A204.1 (cell line): Measurements from ENCODE around the gene ARHGAP12.
"Not testable (repeated sequence)": the region's sequence is repeated elsewhere in the genome, so short reads cannot be mapped to it uniquely, and the experiment has no call there.

Source experiments
- FAIRE-seq: peaks from 2 replicates; lab custom pipeline; 2012; peaks lifted over from hg19 to GRCh38; lab: Jason Lieb, UNC

ARHGAP12 gene

GRCh38 chr10:31926160-31926559 is 2.5 kb downstream of the ARHGAP12 start:
- no peak for FAIRE-seq

DNA sequence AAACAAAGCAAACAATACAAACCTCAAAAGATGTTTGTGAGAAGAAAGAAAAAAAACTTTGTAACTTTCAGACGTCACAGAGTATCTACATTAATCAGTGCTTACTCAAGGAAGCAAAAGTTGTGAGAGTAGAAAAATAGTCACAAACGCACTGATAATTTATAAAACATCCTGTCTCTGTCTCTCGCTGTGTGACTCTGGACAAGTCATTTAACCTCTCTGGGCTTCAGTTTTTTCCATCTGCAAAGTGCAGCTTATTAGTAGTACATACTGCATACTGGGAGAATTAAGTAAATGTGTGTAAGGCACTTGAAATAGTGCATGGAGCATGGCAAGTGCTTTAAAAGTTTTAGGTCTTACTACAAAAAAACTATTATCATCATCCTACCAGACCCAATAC is 3.8 kb downstream of the ARHGAP12 start:
- FAIRE-seq = no peak

DNA sequence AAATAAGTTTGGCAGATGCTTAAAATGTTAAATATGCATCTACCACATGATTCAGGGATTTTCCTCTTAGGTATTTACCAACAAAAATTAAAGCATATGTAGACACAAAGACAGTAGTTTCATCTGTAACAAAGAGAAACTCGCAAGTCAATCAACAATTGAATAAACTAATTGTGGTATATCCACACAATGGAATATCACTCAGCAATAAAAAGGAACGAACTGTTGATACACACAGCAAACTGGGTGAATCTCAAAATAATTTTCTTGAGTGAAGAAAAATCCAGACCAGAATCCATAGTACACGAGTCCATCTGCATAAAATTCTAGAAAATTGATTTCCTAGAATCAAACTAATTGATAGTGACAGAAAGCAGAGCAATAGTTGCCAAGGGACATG is 5.2 kb downstream of the ARHGAP12 start:
- no peak for FAIRE-seq

DNA sequence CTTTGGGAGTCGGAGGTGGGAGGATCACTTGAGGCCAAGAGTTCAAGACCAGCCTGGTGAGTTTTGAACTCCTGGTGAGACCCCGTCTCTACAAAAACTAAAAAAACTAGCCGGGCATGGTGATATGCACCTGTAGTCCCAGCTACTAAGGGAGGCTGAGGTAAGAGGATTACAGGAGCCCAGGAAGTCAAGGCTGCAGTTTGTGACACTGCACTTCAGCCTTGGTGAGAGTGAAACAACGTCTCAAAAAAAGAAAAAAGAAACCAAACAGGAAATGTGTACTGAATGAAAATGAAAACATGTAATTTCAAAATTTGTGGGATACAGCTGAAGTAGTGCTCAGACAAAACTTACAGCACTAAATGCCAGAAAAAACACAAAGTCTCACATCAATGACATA is 7.6 kb downstream of the ARHGAP12 start:
- FAIRE-seq = no peak

DNA sequence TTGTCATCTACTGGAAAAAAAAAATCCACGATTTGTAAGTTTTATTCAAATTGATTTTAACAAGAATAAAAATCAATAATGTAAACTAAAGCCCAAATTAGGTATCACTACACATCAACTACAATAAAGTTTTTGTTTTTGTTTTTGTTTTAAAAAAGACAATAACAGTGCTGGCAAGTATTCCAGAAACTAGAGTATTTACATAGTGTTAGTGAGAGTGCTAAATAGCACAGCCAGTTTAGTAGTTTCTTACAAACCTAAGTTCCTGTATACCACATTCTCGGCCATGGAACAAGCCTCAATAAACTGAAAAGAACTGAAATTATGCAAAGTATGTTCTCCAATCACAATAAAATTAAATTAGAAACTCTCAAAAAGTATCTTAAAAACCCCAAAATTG is 8.1 kb downstream of the ARHGAP12 start:
- no peak for FAIRE-seq

GRCh38 chr10:31918671-31919409 is 9.8 kb downstream of the ARHGAP12 start:
- no peak for FAIRE-seq

- no peak for FAIRE-seq
These were observed 14.3 kb downstream of the ARHGAP12 start for GRCh38 chr10:31914370-31914769.

- no peak for FAIRE-seq
These were observed 15.5 kb downstream of the ARHGAP12 start for GRCh38 chr10:31912898-31913850.

DNA sequence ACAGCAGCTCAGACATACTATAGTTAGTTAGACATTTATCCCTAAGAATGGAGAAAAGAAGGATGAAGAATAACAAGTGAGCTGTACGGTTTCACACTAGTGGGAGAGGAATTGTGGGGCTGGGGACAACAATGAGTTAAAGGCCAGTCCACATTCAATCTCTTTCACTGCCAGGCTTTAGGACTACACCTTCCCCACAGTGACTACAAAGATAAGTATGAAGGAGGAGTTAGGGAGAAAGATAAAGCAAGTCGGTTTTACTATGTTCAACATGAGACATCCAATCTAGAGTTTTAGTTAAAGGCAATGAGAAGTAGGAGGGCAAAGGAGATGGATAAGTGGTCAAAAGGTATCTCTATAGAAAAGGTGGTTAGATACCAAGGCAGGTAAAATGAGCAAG is 16.3 kb downstream of the ARHGAP12 start:
- no peak for FAIRE-seq

GRCh38 chr10:31910016-31910415 is 18.6 kb downstream of the ARHGAP12 start:
- FAIRE-seq = no peak

- FAIRE-seq = no peak
These were observed 20.5 kb downstream of the ARHGAP12 start for GRCh38 chr10:31908157-31908556.

GRCh38 chr10:31906039-31906438 is 22.6 kb downstream of the ARHGAP12 start:
- FAIRE-seq = no peak

DNA sequence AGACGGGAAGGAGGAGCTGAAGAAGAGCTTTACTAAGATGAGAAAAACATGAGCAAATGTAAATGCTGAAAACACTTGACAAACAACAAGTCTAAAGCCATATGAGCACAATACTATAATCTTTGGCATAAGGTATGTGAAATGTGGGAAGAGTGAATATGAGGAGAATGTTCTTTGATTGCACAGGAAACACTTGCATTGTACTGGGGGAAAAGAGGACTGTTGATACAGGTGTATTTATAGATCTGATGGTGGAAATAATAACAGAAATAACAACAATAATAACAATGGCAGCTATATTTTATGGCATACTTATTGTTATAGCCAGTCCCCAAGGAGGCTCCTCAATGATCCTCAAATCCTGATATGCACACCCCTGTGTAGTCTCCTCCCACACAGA is 23.0 kb downstream of the ARHGAP12 start:
- FAIRE-seq = no peak

DNA sequence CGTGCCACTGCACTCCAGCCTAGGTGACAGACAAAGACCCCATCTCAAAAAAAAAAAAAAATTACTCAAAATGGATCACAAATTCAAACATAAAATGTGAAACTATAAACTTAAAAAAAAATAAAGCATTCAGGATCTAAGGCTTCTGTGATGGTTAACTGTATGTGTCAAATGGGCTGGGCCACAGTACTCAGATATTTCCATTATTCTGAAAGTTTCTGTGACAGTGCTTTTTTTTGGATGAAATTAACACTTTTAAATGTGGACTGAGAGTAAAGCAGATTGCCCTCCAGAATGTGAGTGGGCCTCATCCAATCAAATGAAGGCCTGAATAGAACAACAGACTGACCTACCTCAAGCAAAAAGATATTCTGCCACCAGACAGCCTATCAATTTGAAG is 26.0 kb downstream of the ARHGAP12 start:
- no peak for FAIRE-seq

GRCh38 chr10:31897506-31897905 is 31.1 kb downstream of the ARHGAP12 start:
- FAIRE-seq = no peak

DNA sequence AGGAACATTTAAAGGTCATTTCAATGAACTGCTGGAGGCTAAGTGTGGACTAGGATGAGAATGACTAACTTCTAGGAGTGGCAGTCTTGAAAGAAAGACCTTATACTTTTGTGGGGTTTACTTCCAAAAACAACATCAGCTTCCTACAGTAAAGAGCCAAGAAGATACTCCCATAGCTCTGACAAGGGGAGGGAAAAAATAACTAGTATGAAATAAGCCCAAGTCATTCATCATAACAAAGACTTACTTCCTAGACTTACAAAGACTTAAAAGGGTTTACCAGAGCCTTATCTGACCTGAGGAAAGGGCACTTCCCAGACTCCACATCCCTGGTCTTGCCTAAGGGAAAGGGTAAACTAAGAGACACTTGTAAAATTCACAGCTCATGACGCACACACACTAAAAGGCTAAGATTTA is 31.7 kb downstream of the ARHGAP12 start:
- peak; percentile 30 for FAIRE-seq

- not testable (repeated sequence) for FAIRE-seq
These were observed 32.9 kb downstream of the ARHGAP12 start for GRCh38 chr10:31895722-31896121.

- FAIRE-seq = no peak
These were observed 40.2 kb downstream of the ARHGAP12 start for GRCh38 chr10:31888442-31888841.

GRCh38 chr10:31887850-31888249 is 40.8 kb downstream of the ARHGAP12 start:
- FAIRE-seq = no peak

DNA sequence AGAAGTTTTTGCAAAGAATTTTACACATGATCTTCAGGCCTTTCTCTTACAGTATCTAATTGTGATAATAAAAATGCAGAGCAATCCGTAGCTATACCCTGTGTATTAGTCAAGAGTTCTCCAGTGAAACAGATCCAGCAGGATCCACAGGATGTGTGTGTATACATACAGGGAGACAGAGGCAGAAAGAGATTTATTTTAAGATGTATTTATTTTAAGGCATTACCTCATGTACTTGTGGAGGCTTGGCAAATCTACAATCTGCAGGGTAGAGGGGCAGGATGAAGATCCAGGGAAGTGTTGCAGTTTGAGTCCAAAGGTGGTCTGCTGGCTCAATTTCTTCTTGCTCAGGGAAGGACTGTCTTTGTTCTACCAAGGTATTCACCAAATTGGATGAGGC is 41.7 kb downstream of the ARHGAP12 start:
- no peak for FAIRE-seq

DNA sequence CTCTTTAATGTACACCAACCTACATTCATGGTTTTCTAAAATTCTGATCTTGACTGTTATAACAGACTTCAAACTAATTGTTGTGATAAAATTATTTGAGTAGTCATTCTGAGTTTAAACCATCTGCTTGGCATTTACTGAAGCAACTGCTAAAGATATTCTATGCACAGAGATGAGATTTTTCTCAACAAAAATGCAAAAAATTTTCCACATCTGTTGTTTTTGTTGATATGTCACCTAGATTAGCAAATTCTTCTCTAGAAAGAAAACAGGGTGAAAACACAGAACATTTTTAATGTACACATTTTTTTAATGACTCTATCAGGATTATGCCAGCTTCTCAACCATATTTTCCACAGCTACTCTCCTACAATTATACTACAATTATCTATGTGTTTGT is 42.7 kb downstream of the ARHGAP12 start:
- FAIRE-seq = peak; percentile 3

DNA sequence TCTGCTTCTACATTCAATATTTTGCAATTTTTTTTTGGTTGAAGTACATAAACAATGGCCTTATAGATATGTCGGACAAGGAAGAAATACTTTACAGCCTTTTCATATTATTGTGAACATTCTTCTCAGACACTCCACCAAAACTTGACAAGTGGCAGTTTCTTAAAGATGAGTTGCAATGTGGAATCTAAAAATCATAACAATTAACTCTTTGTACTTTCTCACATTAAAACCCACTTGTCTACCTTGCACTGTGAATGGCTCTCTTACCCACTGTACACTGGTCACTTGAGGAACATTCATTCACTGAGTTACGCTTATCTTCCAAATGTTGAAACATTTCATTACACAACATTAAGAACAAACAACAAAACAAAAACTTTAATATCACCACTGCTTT is 44.2 kb downstream of the ARHGAP12 start:
- FAIRE-seq = no peak

- no peak for FAIRE-seq
These were observed 45.2 kb downstream of the ARHGAP12 start for GRCh38 chr10:31883397-31883796.
